Liver (tissue), 3 donors: Measurements from ENCODE around the gene LYRM9.
"Not testable (repeated sequence)": the region's sequence is repeated elsewhere in the genome, so short reads cannot be mapped to it uniquely, and the experiment has no call there.

Experiments used
- CTCF ChIP-seq: fragments of 150-350 bp; IDR thresholded peaks from 2 replicates; pipeline ENCODE4 v1.5.1; 2017; ENCODE audit warnings: improper control_type of control experiment, low read depth, low read length; ENCODE audit not compliant: missing input control
- FOXA1 ChIP-seq: IDR thresholded peaks from 2 replicates; pipeline ENCODE4 v1.6.1; 2016; ENCODE audit warnings: antibody characterized with exemption
- FOXA2 ChIP-seq: IDR thresholded peaks from 2 replicates; pipeline ENCODE4 v1.6.1; 2016; ENCODE audit warnings: antibody characterized with exemption
- GABPA ChIP-seq, 2 donors: IDR thresholded peaks in 1 of 2; conservative IDR thresholded peaks in 1 of 2; 2 replicates each; pipeline ENCODE4 v1.6.1; 2016; ENCODE audit warnings: antibody characterized with exemption in 2 of 2, mild to moderate bottlenecking in 1 of 2, moderate library complexity in 1 of 2
- JUND ChIP-seq, 2 donors: IDR thresholded peaks; 2 replicates each; pipeline ENCODE4 v1.6.1; 2016; ENCODE audit warnings: antibody characterized with exemption in 2 of 2
- RAD21 ChIP-seq, 2 donors: IDR thresholded peaks; 2 replicates each; pipeline ENCODE4 v1.6.1; 2016; ENCODE audit warnings: antibody characterized with exemption in 2 of 2, mild to moderate bottlenecking in 2 of 2
- SP1 ChIP-seq: IDR thresholded peaks from 2 replicates; pipeline ENCODE4 v1.6.1; 2018; ENCODE audit warnings: antibody characterized with exemption, mild to moderate bottlenecking
- TF ChIP-seq, protein P1 (sequence below): IDR thresholded peaks from 2 replicates; pipeline ENCODE4 v1.6.1; 2016; ENCODE audit warnings: antibody characterized with exemption
- TF ChIP-seq, protein P2 (sequence below): IDR thresholded peaks from 2 replicates; pipeline ENCODE4 v1.6.1; 2016; ENCODE audit warnings: antibody characterized with exemption
- donor health status: healthy.
- donor health status: healthy.

GRCh38 chr17:27886348-27886906 lies 6.7 kb downstream of the LYRM9 start:
- not testable (repeated sequence) for TF ChIP-seq CTCF; GABPA (IDR thresholded peaks at IDR 0.05 in 1 of 2, conservative IDR thresholded peaks at IDR 0.05 in 1 of 2)
- TF ChIP-seq, protein P1, sequence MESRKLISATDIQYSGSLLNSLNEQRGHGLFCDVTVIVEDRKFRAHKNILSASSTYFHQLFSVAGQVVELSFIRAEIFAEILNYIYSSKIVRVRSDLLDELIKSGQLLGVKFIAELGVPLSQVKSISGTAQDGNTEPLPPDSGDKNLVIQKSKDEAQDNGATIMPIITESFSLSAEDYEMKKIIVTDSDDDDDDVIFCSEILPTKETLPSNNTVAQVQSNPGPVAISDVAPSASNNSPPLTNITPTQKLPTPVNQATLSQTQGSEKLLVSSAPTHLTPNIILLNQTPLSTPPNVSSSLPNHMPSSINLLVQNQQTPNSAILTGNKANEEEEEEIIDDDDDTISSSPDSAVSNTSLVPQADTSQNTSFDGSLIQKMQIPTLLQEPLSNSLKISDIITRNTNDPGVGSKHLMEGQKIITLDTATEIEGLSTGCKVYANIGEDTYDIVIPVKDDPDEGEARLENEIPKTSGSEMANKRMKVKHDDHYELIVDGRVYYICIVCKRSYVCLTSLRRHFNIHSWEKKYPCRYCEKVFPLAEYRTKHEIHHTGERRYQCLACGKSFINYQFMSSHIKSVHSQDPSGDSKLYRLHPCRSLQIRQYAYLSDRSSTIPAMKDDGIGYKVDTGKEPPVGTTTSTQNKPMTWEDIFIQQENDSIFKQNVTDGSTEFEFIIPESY = not testable (repeated sequence)
- TF ChIP-seq RAD21 (IDR thresholded peaks at IDR 0.05) = peak; percentile 13 to 37
- peak; percentile 48 for TF ChIP-seq FOXA2
- peak; percentile 68 for TF ChIP-seq SP1
- TF ChIP-seq JUND (IDR thresholded peaks at IDR 0.05) = peak in 1 of 2 donors; percentile 38
- TF ChIP-seq, protein P2, sequence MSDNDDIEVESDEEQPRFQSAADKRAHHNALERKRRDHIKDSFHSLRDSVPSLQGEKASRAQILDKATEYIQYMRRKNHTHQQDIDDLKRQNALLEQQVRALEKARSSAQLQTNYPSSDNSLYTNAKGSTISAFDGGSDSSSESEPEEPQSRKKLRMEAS = not testable (repeated sequence)
- peak; percentile 30 for TF ChIP-seq FOXA1
